Panc1 (cell line): ENCODE results near the gene NPAS3. TPM values are rescaled to one million over a fixed set of nuclear protein-coding genes. Genes with fewer than 3 reads are reported as not detected.

ENCODE experiments used
- ATAC-seq: fragments of 200-7000 bp; cut with Tn5 transposase; 2 replicates; pipeline ENCODE4 v1.9.1; 2020; ENCODE audit warnings: mild to moderate bottlenecking, moderate library complexity
- BruUV-seq: library from RNA; stranded (reverse); fragments of 400-500 nt; replicated peaks from 2 replicates; lab custom pipeline; 2021; lab: Mats Ljungman, UMichigan
- CTCF ChIA-PET: fragments of 300-600 bp; sonication (Branson Sonifier 250); formaldehyde crosslinking; loops from one replicate; lab custom pipeline; 2022; ENCODE audit warnings: antibody characterized with exemption; lab: Charles Lee
- POLR2A ChIA-PET: fragments of 300-600 bp; sonication (Branson Sonifier 250); formaldehyde crosslinking; loops from one replicate; lab custom pipeline; 2022; ENCODE audit warnings: antibody characterized with exemption; lab: Charles Lee
- DNase-seq: peaks from one replicate; pipeline ENCODE4 v3.0.0-alpha.2; 2010; ENCODE audit warnings: low read depth, low spot score
- H3K27ac ChIP-seq: 2 replicates; pipeline ENCODE4 v1.5.1; 2011; ENCODE audit warnings: mild to moderate bottlenecking, low read length, inconsistent platforms
- H3K27me3 ChIP-seq: fragments of 200-500 bp; sonication (Bioruptor generic); 2 replicates; pipeline ENCODE4 v1.6.0; 2014; ENCODE audit warnings: low read length, inconsistent platforms; ENCODE audit not compliant: control insufficient read depth, insufficient read depth
- H3K36me3 ChIP-seq: fragments of 200-500 bp; sonication (Bioruptor generic); 2 replicates; pipeline ENCODE4 v1.5.1; 2014; ENCODE audit warnings: inconsistent platforms, mild to moderate bottlenecking, low read length, moderate library complexity; ENCODE audit not compliant: control insufficient read depth, insufficient read depth
- H3K4me1 ChIP-seq: 2 replicates; pipeline ENCODE4 v1.5.1; 2011; ENCODE audit warnings: inconsistent platforms, mild to moderate bottlenecking, low read length, moderate library complexity; ENCODE audit not compliant: control insufficient read depth, insufficient read depth
- H3K4me3 ChIP-seq, 2 experiments: 2 replicates each; pipeline ENCODE4 v1.5.1; 2011 to 2012; ENCODE audit warnings: low read depth in 2 of 2, low read length in 2 of 2, mild to moderate bottlenecking in 2 of 2, inconsistent platforms in 1 of 2, moderate library complexity in 1 of 2
- H3K9me3 ChIP-seq: fragments of 200-500 bp; sonication (Bioruptor generic); 2 replicates; pipeline ENCODE4 v1.5.1; 2014; ENCODE audit warnings: low read depth, mild to moderate bottlenecking, inconsistent platforms, low read length, moderate library complexity; ENCODE audit not compliant: control insufficient read depth, insufficient read depth
- POLR2AphosphoS5 ChIP-seq: IDR thresholded peaks from 2 replicates; pipeline ENCODE4 v1.6.1; 2012; ENCODE audit warnings: mild to moderate bottlenecking, low read depth, low read length, moderate library complexity
- REST ChIP-seq, 2 experiments: IDR thresholded peaks; 2 replicates each; pipeline ENCODE4 v1.6.1; 2011 to 2012; ENCODE audit warnings: low read depth in 2 of 2, control low read depth in 1 of 2, low read length in 1 of 2, mild to moderate bottlenecking in 1 of 2, moderate library complexity in 1 of 2; ENCODE audit not compliant: insufficient read depth in 1 of 2
- SIN3A ChIP-seq: IDR thresholded peaks from 2 replicates; pipeline ENCODE4 v1.6.1; 2012; ENCODE audit warnings: low read depth, mild to moderate bottlenecking, low read length, moderate library complexity, borderline replicate concordance; ENCODE audit not compliant: insufficient read depth
- TCF7L2 ChIP-seq: IDR thresholded peaks from 2 replicates; pipeline ENCODE4 v1.6.1; 2011; ENCODE audit warnings: mild to moderate bottlenecking, low read depth, low read length, inconsistent platforms
- in situ Hi-C: cut with HindIII; loops from 2 replicates; pipeline ENCODE4 v1.10.0; 2016; ENCODE audit warnings: low sequenced_read_pairs, low pct_unique_long_range_greater_than_20kb
- intact Hi-C: fragments of 100-400 bp; cut with micrococcal nuclease; formaldehyde crosslinking; loops from one replicate; pipeline ENCODE4 v1.10.0; 2022; ENCODE audit not compliant: unreplicated experiment
- total RNA-seq: library from RNA; stranded (reverse); gene quantifications from one replicate; pipeline ENCODE4 v1.2.1, GENCODE V29; 2021; ENCODE audit not compliant: unreplicated experiment
- TF ChIP-seq, protein P1 (sequence below): fragments of 450-650 bp; IDR thresholded peaks from 2 replicates; pipeline ENCODE4 v1.5.1; 2017; ENCODE audit warnings: mild to moderate bottlenecking

The NPAS3 gene
- total RNA-seq, 1 experiment from 2014 or later = 0.23 TPM

- no peaks in the 10 kb centered on the region for H3K9me3 ChIP-seq
- ChIA-PET POLR2A (no interaction called here), CTCF (no interaction called here)
- TF ChIP-seq POLR2AphosphoS5 (no peak), REST (IDR thresholded peaks at IDR 0.05; ENCODE audit: insufficient read depth in 1 of 2, low read depth in 2 of 2, low read length in 1 of 2) (no peak), TCF7L2 (no peak), SIN3A (no peak)
- TF ChIP-seq, protein P1, sequence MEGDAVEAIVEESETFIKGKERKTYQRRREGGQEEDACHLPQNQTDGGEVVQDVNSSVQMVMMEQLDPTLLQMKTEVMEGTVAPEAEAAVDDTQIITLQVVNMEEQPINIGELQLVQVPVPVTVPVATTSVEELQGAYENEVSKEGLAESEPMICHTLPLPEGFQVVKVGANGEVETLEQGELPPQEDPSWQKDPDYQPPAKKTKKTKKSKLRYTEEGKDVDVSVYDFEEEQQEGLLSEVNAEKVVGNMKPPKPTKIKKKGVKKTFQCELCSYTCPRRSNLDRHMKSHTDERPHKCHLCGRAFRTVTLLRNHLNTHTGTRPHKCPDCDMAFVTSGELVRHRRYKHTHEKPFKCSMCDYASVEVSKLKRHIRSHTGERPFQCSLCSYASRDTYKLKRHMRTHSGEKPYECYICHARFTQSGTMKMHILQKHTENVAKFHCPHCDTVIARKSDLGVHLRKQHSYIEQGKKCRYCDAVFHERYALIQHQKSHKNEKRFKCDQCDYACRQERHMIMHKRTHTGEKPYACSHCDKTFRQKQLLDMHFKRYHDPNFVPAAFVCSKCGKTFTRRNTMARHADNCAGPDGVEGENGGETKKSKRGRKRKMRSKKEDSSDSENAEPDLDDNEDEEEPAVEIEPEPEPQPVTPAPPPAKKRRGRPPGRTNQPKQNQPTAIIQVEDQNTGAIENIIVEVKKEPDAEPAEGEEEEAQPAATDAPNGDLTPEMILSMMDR = no peak
- H3K36me3 ChIP-seq = no peaks in the 10 kb centered on the region
- in situ Hi-C loops (no loop called here), intact Hi-C loops (no loop called here)
- no peaks in the 10 kb centered on the region for H3K27me3 ChIP-seq
- DNase-seq (no peak), ATAC-seq (no peak)
- H3K27ac ChIP-seq = no peak overlapping the region
- no TSS peak for BruUV-seq
- H3K4me3 ChIP-seq = no peak overlapping the region
- H3K4me1 ChIP-seq = no peaks in the 10 kb centered on the region
These were observed 180.0 kb downstream of the NPAS3 start for GRCh38 chr14:33118668-33119067.

- intact Hi-C loops = no loop called here
- DNase-seq (no peak), ATAC-seq (no peak)
- no peak overlapping the region for H3K4me3 ChIP-seq
- no peaks in the 10 kb centered on the region for H3K4me1 ChIP-seq
- ChIA-PET POLR2A (no interaction called here), CTCF (no interaction called here)
- H3K9me3 ChIP-seq = no peaks in the 10 kb centered on the region
- BruUV-seq = no TSS peak
- H3K27ac ChIP-seq = no peak overlapping the region
- H3K27me3 ChIP-seq = no peaks in the 10 kb centered on the region
- no peaks in the 10 kb centered on the region for H3K36me3 ChIP-seq
- no peak for TF ChIP-seq REST (IDR thresholded peaks at IDR 0.05; ENCODE audit: insufficient read depth in 1 of 2, low read depth in 2 of 2, low read length in 1 of 2)
- no peak for TF ChIP-seq SIN3A
- TF ChIP-seq TCF7L2 = no peak
- TF ChIP-seq, protein P1 = no peak
- TF ChIP-seq POLR2AphosphoS5 = no peak
- in situ Hi-C loops = no loop called here
These were observed 181.7 kb downstream of the NPAS3 start for GRCh38 chr14:33120341-33120740.
